NCI-H2196 treated with DMSO at 0.1 percent for 48 hours (cell line): Measurements from ENCODE around the gene IL21.
"Not testable (repeated sequence)": the region's sequence is repeated elsewhere in the genome, so short reads cannot be mapped to it uniquely, and the experiment has no call there.

ENCODE experiments used
- DNase-seq: peaks from one replicate; lab custom pipeline; 2025; ENCODE audit not compliant: unreplicated experiment; lab: John Stamatoyannopoulos, UW

The IL21 gene

GRCh38 chr4:122583906-122584305 is 37.0 kb downstream of the IL21 start:
- DNase-seq, result no peak

GRCh38 chr4:122577808-122578781 is 42.8 kb downstream of the IL21 start:
- no peak for DNase-seq

- no peak for DNase-seq
Observed at GRCh38 chr4:122577189-122577553, 43.7 kb downstream of the IL21 start.

DNA sequence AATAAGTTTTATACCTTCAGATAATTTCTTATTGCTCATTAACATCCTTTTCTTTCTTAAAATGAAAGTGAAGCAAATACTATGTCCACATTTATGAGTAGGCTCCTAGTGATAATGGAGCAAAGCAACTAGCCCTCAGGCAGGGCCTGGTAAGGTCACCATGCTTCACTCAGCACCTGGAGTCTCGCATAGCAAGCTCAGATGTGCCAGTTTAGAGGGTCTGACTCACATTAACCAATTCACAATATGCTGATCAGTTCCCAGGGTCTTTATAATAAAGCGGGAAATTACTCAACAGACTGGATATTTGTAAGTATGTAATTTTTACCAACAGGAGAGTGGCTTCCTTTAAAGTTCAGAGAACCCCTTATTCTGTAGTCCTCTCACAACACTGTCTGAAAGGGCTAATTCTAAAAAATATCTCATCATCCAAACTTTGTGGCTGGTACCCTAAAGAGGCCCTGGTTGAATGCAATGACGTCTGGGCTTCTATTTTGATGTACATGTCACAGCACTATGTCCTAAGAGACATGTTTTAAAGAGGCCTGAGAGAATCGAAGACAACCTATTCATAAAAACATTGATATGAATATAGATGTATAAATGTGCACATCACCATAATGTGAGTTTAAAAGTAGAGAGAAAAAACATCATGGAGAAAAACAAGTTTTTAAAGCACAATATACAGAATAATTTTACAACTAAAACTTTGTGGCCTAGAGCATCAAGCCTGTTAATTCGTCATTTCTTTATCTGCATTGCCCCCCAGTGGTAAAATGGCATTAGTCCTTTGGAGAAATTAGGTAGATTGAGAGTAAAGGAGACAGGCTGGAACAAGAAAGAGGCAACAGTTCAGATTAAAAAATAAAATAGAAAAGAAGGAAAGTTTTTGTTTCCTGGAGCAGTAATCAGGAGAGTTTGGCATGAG is 44.3 kb downstream of the IL21 start:
- DNase-seq, result no peak

GRCh38 chr4:122574347-122574746 is 46.5 kb downstream of the IL21 start:
- not testable (repeated sequence) for DNase-seq

DNA sequence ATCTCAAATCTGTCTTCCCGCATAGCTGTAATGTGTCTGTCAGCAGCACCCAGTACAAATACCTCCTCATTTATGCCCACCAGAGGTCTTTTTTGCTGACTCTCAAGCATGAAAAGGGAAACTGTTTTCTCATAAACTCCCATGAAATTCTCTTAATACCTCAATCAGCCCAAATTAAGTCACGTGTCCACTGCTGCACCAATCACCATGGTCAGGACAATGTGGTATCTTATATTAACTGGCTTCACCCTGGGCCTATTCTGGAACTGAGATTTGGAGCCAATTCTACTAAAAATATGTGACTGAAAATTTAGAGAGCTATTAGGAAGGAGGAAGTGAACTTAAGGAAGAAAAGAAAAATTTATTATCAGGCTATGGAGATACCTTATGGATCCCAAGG is 58.4 kb downstream of the IL21 start:
- no peak for DNase-seq
